Endothelial cell of umbilical vein (primary cell): ENCODE data around the gene NARS2. TPM values are rescaled to one million over a fixed set of nuclear protein-coding genes. Genes with fewer than 3 reads are reported as not detected.

ENCODE experiments used
- BruUV-seq: library from RNA; stranded (reverse); fragments of 400-500 nt; replicated peaks from 2 replicates; lab custom pipeline; 2021; lab: Mats Ljungman, UMichigan
- CTCF ChIA-PET: fragments of 300-600, 350-600 bp; sonication (Branson Sonifier 250); formaldehyde crosslinking; loops from one replicate; lab custom pipeline; 2021; ENCODE audit warnings: antibody characterized with exemption, inconsistent platforms; lab: Charles Lee
- POLR2A ChIA-PET: fragments of 300-600, 350-600 bp; sonication (Branson Sonifier 250); formaldehyde crosslinking; loops from one replicate; lab custom pipeline; 2021; ENCODE audit warnings: antibody characterized with exemption, inconsistent platforms; lab: Charles Lee
- DNase-seq: peaks from one replicate; pipeline ENCODE4 v3.0.0-alpha.2; 2011; ENCODE audit warnings: low read depth, low spot score
- FAIRE-seq: peaks from 2 replicates; lab custom pipeline; 2011; peaks lifted over from hg19 to GRCh38; lab: Jason Lieb, UNC
- H2AFZ ChIP-seq: 2 replicates; pipeline ENCODE4 v1.6.0; 2012; ENCODE audit warnings: low read depth, low read length, control low read depth, inconsistent platforms
- H3K27ac ChIP-seq: 2 replicates; pipeline ENCODE4 v1.5.1; 2011; ENCODE audit warnings: low read depth, mild to moderate bottlenecking, control low read depth, low read length, moderate library complexity; ENCODE audit not compliant: insufficient read depth
- H3K27me3 ChIP-seq, 2 experiments: 2 replicates each; pipeline versions ENCODE4 v1.6.0 to v1.6.1; 2011; ENCODE audit warnings: low read length in 2 of 2, mixed read lengths in 1 of 2; ENCODE audit not compliant: control insufficient read depth in 2 of 2, insufficient read depth in 2 of 2
- H3K36me3 ChIP-seq, 2 experiments: 2 replicates in 1 of 2; 3 replicates in 1 of 2; pipeline ENCODE4 v1.5.1; 2011; ENCODE audit warnings: low read length in 2 of 2, mild to moderate bottlenecking in 1 of 2, moderate library complexity in 1 of 2; ENCODE audit not compliant: control insufficient read depth in 2 of 2, insufficient read depth in 2 of 2; ENCODE audit errors: extremely low read depth in 1 of 2
- H3K4me1 ChIP-seq: 3 replicates; pipeline ENCODE4 v1.5.1; 2011; ENCODE audit warnings: mild to moderate bottlenecking, low read length; ENCODE audit not compliant: control insufficient read depth, insufficient read depth; ENCODE audit errors: extremely low read depth
- H3K4me2 ChIP-seq: 2 replicates; pipeline ENCODE4 v1.6.1; 2011; ENCODE audit warnings: low read length, control low read depth, mixed read lengths; ENCODE audit not compliant: insufficient read depth
- H3K4me3 ChIP-seq, 3 experiments: fragments of 200-600 bp in 1 of 3; sonication (generic), shearing (Covaris generic) in 1 of 3; replicated peaks in 1 of 3; 2 replicates each; pipeline ENCODE4 v1.5.1; 2011 to 2016; ENCODE audit warnings: control low read depth in 3 of 3, low read length in 3 of 3, mild to moderate bottlenecking in 2 of 3, inconsistent platforms in 1 of 3, low read depth in 1 of 3, moderate library complexity in 1 of 3; ENCODE audit not compliant: insufficient read depth in 1 of 3
- H3K79me2 ChIP-seq: 2 replicates; pipeline ENCODE4 v1.6.0; 2012; ENCODE audit warnings: low read length, inconsistent platforms; ENCODE audit not compliant: control insufficient read depth, insufficient read depth
- H3K9ac ChIP-seq: replicated peaks from 2 replicates; pipeline ENCODE3; 2011; ENCODE audit warnings: low read length, control low read depth; ENCODE audit not compliant: insufficient read depth; ENCODE audit errors: extremely low read depth
- H3K9me1 ChIP-seq: replicated peaks from 3 replicates; pipeline ENCODE4 v1.6.0; 2011; ENCODE audit warnings: mild to moderate bottlenecking, low read length; ENCODE audit not compliant: control insufficient read depth, insufficient read depth; ENCODE audit errors: extremely low read depth
- H3K9me3 ChIP-seq: replicated peaks from 2 replicates; pipeline ENCODE4 v1.5.1; 2012; ENCODE audit warnings: low read length, inconsistent platforms; ENCODE audit not compliant: control insufficient read depth, insufficient read depth
- H4K20me1 ChIP-seq: replicated peaks from 2 replicates; pipeline ENCODE3; 2011; ENCODE audit warnings: mild to moderate bottlenecking, low read length; ENCODE audit not compliant: control insufficient read depth, insufficient read depth; ENCODE audit errors: extremely low read depth
- CTCF ChIP-seq, 2 donors: IDR thresholded peaks; 1 replicate in 1 of 2; 2 replicates in 1 of 2; pipeline ENCODE4 v1.5.1; 2011; ENCODE audit warnings: low read length in 2 of 2, mild to moderate bottlenecking in 2 of 2, moderate library complexity in 2 of 2, control low read depth in 1 of 2, inconsistent platforms in 1 of 2, low read depth in 1 of 2; ENCODE audit not compliant: insufficient read depth in 1 of 2; ENCODE audit errors: extremely low read depth in 1 of 2
- EZH2 ChIP-seq: IDR thresholded peaks from 2 replicates; pipeline ENCODE4 v1.6.1; 2012; ENCODE audit warnings: borderline replicate concordance, low read depth, mild to moderate bottlenecking, moderate library complexity, low read length, inconsistent platforms; ENCODE audit not compliant: severe bottlenecking
- FOS ChIP-seq: IDR thresholded peaks from 2 replicates; pipeline ENCODE4 v1.6.1; 2011; ENCODE audit warnings: mild to moderate bottlenecking, low read length, moderate library complexity, borderline replicate concordance; ENCODE audit not compliant: insufficient read depth
- MYC ChIP-seq: IDR thresholded peaks from one replicate; pipeline ENCODE4 v1.6.1; 2011; ENCODE audit warnings: mild to moderate bottlenecking, low read depth, low read length
- POLR2A ChIP-seq: IDR thresholded peaks from 2 replicates; pipeline ENCODE4 v1.6.1; 2012; ENCODE audit warnings: low read depth, mild to moderate bottlenecking, control low read depth, low read length
- dilution Hi-C: fragments of 300-500 bp; cut with MboI; formaldehyde crosslinking; loops from one replicate; pipeline ENCODE4 v1.15.0; 2019; ENCODE audit warnings: low sequenced_read_pairs; ENCODE audit not compliant: extremely low pct_ligation_motif_present
- intact Hi-C: fragments of 100-400 bp; cut with micrococcal nuclease; formaldehyde crosslinking; loops from one replicate; pipeline ENCODE4 v1.10.0; 2022
- polyA plus RNA-seq, 4 experiments: library from polyadenylated mRNA; depleted of rRNA in 3 of 4; stranded (reverse) in 3 of 4; unstranded in 1 of 4; fragments of >200 nt; gene quantifications; 2 replicates each; pipeline versions ENCODE4 v1.2.1 to v1.2.3, GENCODE V29; 2011 to 2012; ENCODE audit warnings: missing spikeins in 1 of 4
- total RNA-seq: library from RNA; stranded (reverse); gene quantifications from 2 replicates; pipeline ENCODE4 v1.2.3, GENCODE V29; 2021

Gene NARS2
- total and polyA plus RNA-seq, 2 donors (not counting 3 experiments of a cell fraction or from before 2014, with no cell fraction given): 6.9 to 16.7 TPM

- FAIRE-seq: no peak
- Histone ChIP-seq H3K4me2 (no peak overlapping the region), H3K36me3 (peaks cover 0 to 2% of the 10 kb centered on the region in 2 experiments), H4K20me1 (no peaks in the 10 kb centered on the region), H2AFZ (no peak overlapping the region), H3K9me3 (no peaks in the 10 kb centered on the region), H3K9ac (no peak overlapping the region), H3K27ac (no peak overlapping the region), H3K79me2 (no peaks in the 10 kb centered on the region), H3K27me3 (no peaks in the 10 kb centered on the region), H3K9me1 (no peaks in the 10 kb centered on the region), H3K4me3 (no peak overlapping the region), H3K4me1 (no peaks in the 10 kb centered on the region)
- DNase-seq: no peak
- BruUV-seq: no TSS peak
- TF ChIP-seq POLR2A: no peak
- TF ChIP-seq MYC: no peak
- no peak for TF ChIP-seq EZH2
- no peak for TF ChIP-seq CTCF (IDR thresholded peaks at IDR 0.05; ENCODE audit: extremely low read depth in 1 of 2, insufficient read depth in 1 of 2, low read depth in 1 of 2, low read length in 2 of 2)
- no peak for TF ChIP-seq FOS
- dilution Hi-C loops: no loop called here
- CTCF ChIA-PET: no interaction called here
- POLR2A ChIA-PET: no interaction called here
- intact Hi-C loops: no loop called here
Measured at GRCh38 chr11:78551066-78551465, 23.6 kb downstream of the NARS2 start.
